ENCODE data around the gene ADGRE3. TPM values are rescaled to one million over a fixed set of nuclear protein-coding genes. Genes with fewer than 3 reads are reported as not detected.
A peak's percentile ranks its signal among the peaks of the same experiment; 100 is the strongest.

ADGRE3 gene
- total RNA-seq, 1 experiment from 2014 or later = not detected

DNA sequence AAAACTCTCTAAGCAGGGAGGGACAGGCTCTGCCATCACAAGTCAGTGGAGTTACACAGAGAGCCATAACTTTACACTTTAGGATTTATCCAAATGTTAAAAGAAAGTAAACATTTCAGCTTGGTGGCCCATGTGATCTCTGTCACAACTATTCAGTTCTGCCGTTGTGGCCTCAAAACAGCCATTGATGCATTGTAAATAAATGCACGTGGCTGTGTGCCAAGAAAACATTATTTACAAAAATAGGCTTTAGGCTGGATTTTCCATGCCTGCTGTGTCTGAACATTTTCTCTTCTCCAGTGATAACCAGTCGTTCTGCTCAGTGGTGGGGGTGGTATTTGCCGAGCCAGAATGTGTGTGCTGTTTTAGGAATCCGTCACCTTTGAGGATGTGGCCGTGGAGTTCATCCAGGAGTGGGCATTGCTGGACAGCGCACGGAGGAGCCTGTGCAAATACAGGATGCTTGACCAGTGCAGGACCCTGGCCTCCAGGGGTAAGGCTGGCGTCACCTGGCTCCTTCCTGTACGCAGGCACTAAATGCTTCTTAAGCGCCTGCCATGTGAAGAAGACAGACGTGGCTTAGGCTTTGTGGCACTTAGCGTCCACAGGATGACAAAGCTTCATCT lies 20.1 kb upstream of the ADGRE3 start (continued):
- TF ChIP-seq, protein P1, sequence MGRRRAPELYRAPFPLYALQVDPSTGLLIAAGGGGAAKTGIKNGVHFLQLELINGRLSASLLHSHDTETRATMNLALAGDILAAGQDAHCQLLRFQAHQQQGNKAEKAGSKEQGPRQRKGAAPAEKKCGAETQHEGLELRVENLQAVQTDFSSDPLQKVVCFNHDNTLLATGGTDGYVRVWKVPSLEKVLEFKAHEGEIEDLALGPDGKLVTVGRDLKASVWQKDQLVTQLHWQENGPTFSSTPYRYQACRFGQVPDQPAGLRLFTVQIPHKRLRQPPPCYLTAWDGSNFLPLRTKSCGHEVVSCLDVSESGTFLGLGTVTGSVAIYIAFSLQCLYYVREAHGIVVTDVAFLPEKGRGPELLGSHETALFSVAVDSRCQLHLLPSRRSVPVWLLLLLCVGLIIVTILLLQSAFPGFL (CRISPR knock-in tag; IDR thresholded peaks at IDR 0.05; ENCODE audit: borderline replicate concordance) = no peak
- TF ChIP-seq ETV6 (CRISPR knock-in tag; IDR thresholded peaks at IDR 0.05) = no peak

DNA sequence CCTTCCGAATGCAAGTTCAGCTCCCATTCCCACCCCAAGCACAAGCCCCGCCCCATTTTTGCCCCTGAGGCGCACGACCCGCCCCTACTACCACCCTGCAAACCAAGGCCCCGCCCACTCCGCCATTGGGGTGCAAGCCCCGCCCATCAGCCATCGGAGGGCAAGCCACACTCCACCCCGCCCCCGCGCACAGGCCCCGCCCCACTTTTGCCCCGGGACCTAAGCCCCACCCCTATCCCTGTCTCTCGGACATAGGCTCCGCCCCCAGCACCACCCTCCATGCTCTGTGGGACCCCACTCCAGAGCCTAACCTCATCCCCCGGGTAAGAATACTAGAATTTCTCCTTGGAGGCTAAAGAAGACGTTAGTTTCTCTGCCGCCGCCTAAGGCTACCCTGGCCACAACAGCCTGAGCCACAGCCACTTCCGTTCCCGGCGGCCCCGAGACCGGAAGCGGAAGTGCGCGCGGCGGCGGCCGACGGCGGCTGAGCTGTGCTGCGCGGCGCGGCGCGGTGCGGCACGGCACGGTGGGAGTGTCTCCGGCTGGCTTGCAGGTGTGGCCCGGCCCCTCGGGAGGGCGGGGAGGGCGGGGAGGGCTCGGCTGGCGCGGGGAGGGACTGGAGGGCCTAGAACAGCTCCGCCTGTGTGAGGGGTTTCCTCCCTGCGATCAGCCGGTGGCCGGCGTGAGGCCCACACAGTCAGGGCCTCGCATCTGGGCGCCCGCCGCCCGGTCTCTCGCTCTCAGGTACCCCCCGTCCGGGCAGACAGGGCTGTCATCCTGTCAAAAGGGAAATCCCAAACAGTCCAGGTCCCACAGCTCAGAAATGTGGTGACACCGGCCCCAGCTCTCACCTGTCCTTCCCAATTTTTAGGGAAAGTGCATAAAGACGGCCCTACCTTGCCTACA lies 15.2 kb upstream of the ADGRE3 start, which contains the start of gene ZNF333:
Gene ZNF333 (plus strand): TSS at position 451 of the 906 bp plus-strand sequence. CDS start 3,444 bp downstream, outside the sequence.
- Mint-ChIP-seq H3K27me3 (ENCODE audit: low read depth) (peaks cover 4% of the 10 kb centered on the region; the same call in 1 of the 2 replicates), H3K27ac (peak within 1 kb of the TSS; percentile 98), H3K4me1 (peaks cover 11% of the 10 kb centered on the region), H3K4me3 (peak within 1 kb of the TSS; percentile 84), H3K36me3 (peaks cover 3% of the 10 kb centered on the region; the same call in 1 of the 2 replicates), H3K9me3 (0 out of 2 replicates have a peak, but pooled peaks cover 4% of the 10 kb centered on the region)
- ChIA-PET CTCF (interaction anchor here (0.5 to 9.4 kb wide), 14 partner anchors 69 to 1861 kb away, joined by 3 to 224 read pairs (median 4); partner anchors contain the start of genes ASF1B and NDUFB7), POLR2A (interaction anchor here (0.5 to 1.1 kb wide), 4 partner anchors 54 to 194 kb away, joined by 3 read pairs; partner anchors contain the start of gene NDUFB7)
- TF ChIP-seq, protein P2, sequence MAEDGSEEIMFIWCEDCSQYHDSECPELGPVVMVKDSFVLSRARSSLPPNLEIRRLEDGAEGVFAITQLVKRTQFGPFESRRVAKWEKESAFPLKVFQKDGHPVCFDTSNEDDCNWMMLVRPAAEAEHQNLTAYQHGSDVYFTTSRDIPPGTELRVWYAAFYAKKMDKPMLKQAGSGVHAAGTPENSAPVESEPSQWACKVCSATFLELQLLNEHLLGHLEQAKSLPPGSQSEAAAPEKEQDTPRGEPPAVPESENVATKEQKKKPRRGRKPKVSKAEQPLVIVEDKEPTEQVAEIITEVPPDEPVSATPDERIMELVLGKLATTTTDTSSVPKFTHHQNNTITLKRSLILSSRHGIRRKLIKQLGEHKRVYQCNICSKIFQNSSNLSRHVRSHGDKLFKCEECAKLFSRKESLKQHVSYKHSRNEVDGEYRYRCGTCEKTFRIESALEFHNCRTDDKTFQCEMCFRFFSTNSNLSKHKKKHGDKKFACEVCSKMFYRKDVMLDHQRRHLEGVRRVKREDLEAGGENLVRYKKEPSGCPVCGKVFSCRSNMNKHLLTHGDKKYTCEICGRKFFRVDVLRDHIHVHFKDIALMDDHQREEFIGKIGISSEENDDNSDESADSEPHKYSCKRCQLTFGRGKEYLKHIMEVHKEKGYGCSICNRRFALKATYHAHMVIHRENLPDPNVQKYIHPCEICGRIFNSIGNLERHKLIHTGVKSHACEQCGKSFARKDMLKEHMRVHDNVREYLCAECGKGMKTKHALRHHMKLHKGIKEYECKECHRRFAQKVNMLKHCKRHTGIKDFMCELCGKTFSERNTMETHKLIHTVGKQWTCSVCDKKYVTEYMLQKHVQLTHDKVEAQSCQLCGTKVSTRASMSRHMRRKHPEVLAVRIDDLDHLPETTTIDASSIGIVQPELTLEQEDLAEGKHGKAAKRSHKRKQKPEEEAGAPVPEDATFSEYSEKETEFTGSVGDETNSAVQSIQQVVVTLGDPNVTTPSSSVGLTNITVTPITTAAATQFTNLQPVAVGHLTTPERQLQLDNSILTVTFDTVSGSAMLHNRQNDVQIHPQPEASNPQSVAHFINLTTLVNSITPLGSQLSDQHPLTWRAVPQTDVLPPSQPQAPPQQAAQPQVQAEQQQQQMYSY (CRISPR knock-in tag; IDR thresholded peaks at IDR 0.05) = no peak
- TF ChIP-seq, protein P3, sequence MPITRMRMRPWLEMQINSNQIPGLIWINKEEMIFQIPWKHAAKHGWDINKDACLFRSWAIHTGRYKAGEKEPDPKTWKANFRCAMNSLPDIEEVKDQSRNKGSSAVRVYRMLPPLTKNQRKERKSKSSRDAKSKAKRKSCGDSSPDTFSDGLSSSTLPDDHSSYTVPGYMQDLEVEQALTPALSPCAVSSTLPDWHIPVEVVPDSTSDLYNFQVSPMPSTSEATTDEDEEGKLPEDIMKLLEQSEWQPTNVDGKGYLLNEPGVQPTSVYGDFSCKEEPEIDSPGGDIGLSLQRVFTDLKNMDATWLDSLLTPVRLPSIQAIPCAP (CRISPR knock-in tag; IDR thresholded peaks at IDR 0.05) = no peak
- TF ChIP-seq CBFB (CRISPR knock-in tag; IDR thresholded peaks at IDR 0.05; ENCODE audit: low read depth) (no peak), GABPB1 (CRISPR knock-in tag; IDR thresholded peaks at IDR 0.05) (peak; percentile 42; the same call in 1 of the 2 replicates), CREM (CRISPR knock-in tag; IDR thresholded peaks at IDR 0.05) (peak; percentile 28; the same call in 1 of the 2 replicates), FOXK1 (CRISPR knock-in tag; IDR thresholded peaks at IDR 0.05) (peak; percentile 78; the same call in 1 of the 2 replicates), SP1 (CRISPR knock-in tag; conservative IDR thresholded peaks at IDR 0.05) (peak; percentile 78), ETV6 (CRISPR knock-in tag; IDR thresholded peaks at IDR 0.05) (no peak)
- TF ChIP-seq, protein P4, sequence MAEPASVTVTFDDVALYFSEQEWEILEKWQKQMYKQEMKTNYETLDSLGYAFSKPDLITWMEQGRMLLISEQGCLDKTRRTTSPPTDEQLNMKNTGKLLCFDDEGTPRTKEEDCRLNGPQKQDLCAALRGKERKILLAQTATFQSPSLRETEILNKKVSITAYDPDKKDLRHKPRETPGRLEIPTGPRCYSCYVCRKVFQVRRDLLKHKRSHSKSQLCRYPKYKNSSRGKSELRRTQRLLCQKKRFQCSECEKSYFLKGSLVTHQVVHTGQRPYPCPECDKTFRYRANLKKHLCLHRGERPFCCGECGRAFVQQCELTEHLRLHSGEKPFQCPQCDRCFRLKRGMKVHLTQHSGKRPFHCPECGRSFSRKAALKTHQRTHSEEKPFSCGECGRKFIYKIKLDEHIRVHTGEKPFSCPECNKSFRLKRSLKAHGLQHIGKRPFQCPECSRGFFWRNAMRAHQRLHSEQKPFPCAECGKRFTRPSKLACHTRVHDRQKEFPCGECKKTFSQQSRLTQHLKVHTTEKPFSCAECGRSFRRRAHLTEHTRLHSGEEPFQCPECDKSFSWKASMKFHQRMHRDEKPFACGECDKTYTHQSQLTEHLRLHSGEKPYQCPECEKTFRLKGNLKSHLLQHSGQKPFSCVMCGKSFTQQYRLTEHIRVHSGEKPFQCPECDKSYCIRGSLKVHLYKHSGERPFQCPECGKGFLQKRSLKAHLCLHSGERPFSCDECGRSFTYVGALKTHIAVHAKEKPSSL (CRISPR knock-in tag; conservative IDR thresholded peaks at IDR 0.05) = no peak
- DNase-seq (ENCODE audit: low spot score) = peak; percentile 100
- peak; percentile 92 for ATAC-seq

DNA sequence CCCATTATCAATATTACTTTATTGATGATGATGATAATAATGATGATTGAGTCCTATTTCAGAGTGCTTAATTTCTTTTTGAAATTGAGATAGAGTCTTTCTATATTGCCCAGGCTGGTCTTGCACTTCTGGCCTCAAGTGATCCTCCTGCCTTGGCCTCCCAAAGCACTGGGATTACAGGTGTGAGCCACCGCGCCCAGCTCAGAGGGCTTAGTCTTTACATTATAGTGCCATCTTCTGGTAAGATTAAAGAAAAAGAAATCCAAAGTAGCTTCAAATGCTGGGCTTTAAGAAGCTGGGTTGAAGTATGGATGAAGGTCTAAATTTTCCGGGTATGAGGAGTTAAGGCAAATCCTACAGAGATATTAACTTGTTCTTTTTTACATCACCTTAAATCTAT lies 11.8 kb upstream of the ADGRE3 start:
- Mint-ChIP-seq H3K9me3 (0 out of 2 replicates have a peak, but pooled peaks cover 4% of the 10 kb centered on the region), H3K27ac (no peak overlapping the region), H3K4me1 (peaks cover 11% of the 10 kb centered on the region), H3K36me3 (no peaks in the 10 kb centered on the region), H3K27me3 (ENCODE audit: low read depth) (peaks cover 19% of the 10 kb centered on the region), H3K4me3 (no peak overlapping the region)
- no peak for ATAC-seq
- peak; percentile 25 for DNase-seq (ENCODE audit: low spot score)
- POLR2A ChIA-PET = no interaction called here
- CTCF ChIA-PET = interaction anchor here (0.5 to 9.4 kb wide), 27 partner anchors 12 to 406 kb away, joined by 3 to 224 read pairs (median 4); partner anchors contain the start of genes ADGRE3 and NDUFB7
- TF ChIP-seq RELA (CRISPR knock-in tag; IDR thresholded peaks at IDR 0.05; ENCODE audit: borderline replicate concordance) = no peak
- no peak for TF ChIP-seq NR3C1 (CRISPR knock-in tag; conservative IDR thresholded peaks at IDR 0.05; ENCODE audit: low read depth)
- no peak for TF ChIP-seq ZNF219 (CRISPR knock-in tag; IDR thresholded peaks at IDR 0.05; ENCODE audit: borderline replicate concordance)
- TF ChIP-seq, protein P5, sequence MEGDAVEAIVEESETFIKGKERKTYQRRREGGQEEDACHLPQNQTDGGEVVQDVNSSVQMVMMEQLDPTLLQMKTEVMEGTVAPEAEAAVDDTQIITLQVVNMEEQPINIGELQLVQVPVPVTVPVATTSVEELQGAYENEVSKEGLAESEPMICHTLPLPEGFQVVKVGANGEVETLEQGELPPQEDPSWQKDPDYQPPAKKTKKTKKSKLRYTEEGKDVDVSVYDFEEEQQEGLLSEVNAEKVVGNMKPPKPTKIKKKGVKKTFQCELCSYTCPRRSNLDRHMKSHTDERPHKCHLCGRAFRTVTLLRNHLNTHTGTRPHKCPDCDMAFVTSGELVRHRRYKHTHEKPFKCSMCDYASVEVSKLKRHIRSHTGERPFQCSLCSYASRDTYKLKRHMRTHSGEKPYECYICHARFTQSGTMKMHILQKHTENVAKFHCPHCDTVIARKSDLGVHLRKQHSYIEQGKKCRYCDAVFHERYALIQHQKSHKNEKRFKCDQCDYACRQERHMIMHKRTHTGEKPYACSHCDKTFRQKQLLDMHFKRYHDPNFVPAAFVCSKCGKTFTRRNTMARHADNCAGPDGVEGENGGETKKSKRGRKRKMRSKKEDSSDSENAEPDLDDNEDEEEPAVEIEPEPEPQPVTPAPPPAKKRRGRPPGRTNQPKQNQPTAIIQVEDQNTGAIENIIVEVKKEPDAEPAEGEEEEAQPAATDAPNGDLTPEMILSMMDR (IDR thresholded peaks at IDR 0.05) = no peak
- no peak for TF ChIP-seq JUN (CRISPR knock-in tag; IDR thresholded peaks at IDR 0.05)
- TF ChIP-seq ZNF232 (CRISPR knock-in tag; IDR thresholded peaks at IDR 0.05) = no peak
- TF ChIP-seq, protein P6, sequence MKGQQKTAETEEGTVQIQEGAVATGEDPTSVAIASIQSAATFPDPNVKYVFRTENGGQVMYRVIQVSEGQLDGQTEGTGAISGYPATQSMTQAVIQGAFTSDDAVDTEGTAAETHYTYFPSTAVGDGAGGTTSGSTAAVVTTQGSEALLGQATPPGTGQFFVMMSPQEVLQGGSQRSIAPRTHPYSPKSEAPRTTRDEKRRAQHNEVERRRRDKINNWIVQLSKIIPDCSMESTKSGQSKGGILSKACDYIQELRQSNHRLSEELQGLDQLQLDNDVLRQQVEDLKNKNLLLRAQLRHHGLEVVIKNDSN (CRISPR knock-in tag; IDR thresholded peaks at IDR 0.05) = no peak
